GM12874 (cell line): Measurements from ENCODE around the gene CHMP2A.

ENCODE experiments used
- CTCF ChIP-seq: IDR thresholded peaks from 2 replicates; pipeline ENCODE4 v1.5.1; 2011; ENCODE audit warnings: low read depth, mild to moderate bottlenecking, control low read depth, low read length, moderate library complexity; ENCODE audit not compliant: insufficient read depth

CHMP2A gene

GRCh38 chr19:58549664-58550361, 5.1 kb downstream of the CHMP2A start:
- TF ChIP-seq CTCF = no peak

GRCh38 chr19:58548859-58549663, 5.8 kb downstream of the CHMP2A start:
- no peak for TF ChIP-seq CTCF

- TF ChIP-seq CTCF = no peak
These were observed 7.3 kb downstream of the CHMP2A start for GRCh38 chr19:58547323-58548312.

GRCh38 chr19:58546019-58546530, 8.8 kb downstream of the CHMP2A start:
- no peak for TF ChIP-seq CTCF

GRCh38 chr19:58545286-58546018, 9.5 kb downstream of the CHMP2A start:
- no peak for TF ChIP-seq CTCF

- TF ChIP-seq CTCF = no peak
These were observed 10.2 kb downstream of the CHMP2A start for GRCh38 chr19:58544591-58545285.
